Measurements from ENCODE around the gene KCNJ12.
"Not testable (repeated sequence)": the region's sequence is repeated elsewhere in the genome, so short reads cannot be mapped to it uniquely, and the experiment has no call there.

KCNJ12 gene

GRCh38 chr17:21424697-21425096 lies 48.5 kb downstream of the KCNJ12 start:
- DNase-seq, result not testable (repeated sequence)

GRCh38 chr17:21425321-21425720 lies 49.2 kb downstream of the KCNJ12 start:
- no peak for DNase-seq

GRCh38 chr17:21425736-21426135 lies 49.6 kb downstream of the KCNJ12 start:
- DNase-seq, result no peak

GRCh38 chr17:21426246-21426645 lies 50.1 kb downstream of the KCNJ12 start:
- not testable (repeated sequence) for DNase-seq

GRCh38 chr17:21426876-21427275 lies 50.7 kb downstream of the KCNJ12 start:
- DNase-seq, result not testable (repeated sequence)

- not testable (repeated sequence) for DNase-seq
Observed at GRCh38 chr17:21427727-21428126, 51.6 kb downstream of the KCNJ12 start.

GRCh38 chr17:21428752-21429424 lies 52.7 kb downstream of the KCNJ12 start:
- not testable (repeated sequence) for DNase-seq

GRCh38 chr17:21429921-21430628 lies 53.9 kb downstream of the KCNJ12 start:
- not testable (repeated sequence) for DNase-seq

- not testable (repeated sequence) for DNase-seq
Observed at GRCh38 chr17:21433971-21434370, 57.8 kb downstream of the KCNJ12 start.

GRCh38 chr17:21434976-21435375 lies 58.8 kb downstream of the KCNJ12 start:
- not testable (repeated sequence) for DNase-seq

- not testable (repeated sequence) for DNase-seq
Observed at GRCh38 chr17:21436481-21436880, 60.3 kb downstream of the KCNJ12 start.

- not testable (repeated sequence) for DNase-seq
Observed at GRCh38 chr17:21436883-21437836, 61.0 kb downstream of the KCNJ12 start.

GRCh38 chr17:21438316-21439014 lies 62.3 kb downstream of the KCNJ12 start:
- DNase-seq, result not testable (repeated sequence)

- not testable (repeated sequence) for DNase-seq
Observed at GRCh38 chr17:21439015-21439336, 62.8 kb downstream of the KCNJ12 start.

- no peak for DNase-seq
Observed at GRCh38 chr17:21445091-21445650, 69.0 kb downstream of the KCNJ12 start.

- DNase-seq, result not testable (repeated sequence)
Observed at GRCh38 chr17:21447552-21447951, 71.4 kb downstream of the KCNJ12 start.

- not testable (repeated sequence) for DNase-seq
Observed at GRCh38 chr17:21449891-21450290, 73.7 kb downstream of the KCNJ12 start.

GRCh38 chr17:21451975-21452374 lies 75.8 kb downstream of the KCNJ12 start:
- DNase-seq, result no peak

- DNase-seq, result no peak
Observed at GRCh38 chr17:21452377-21453143, 76.4 kb downstream of the KCNJ12 start.

- DNase-seq, result no peak
Observed at GRCh38 chr17:21453144-21453898, 77.2 kb downstream of the KCNJ12 start.

GRCh38 chr17:21454006-21454405 lies 77.8 kb downstream of the KCNJ12 start:
- not testable (repeated sequence) for DNase-seq

Measured in NCI-H748 treated with DMSO at 0.1 percent for 48 hours (cell line).